ENCODE results near the gene DBF4B. TPM values are rescaled to one million over a fixed set of nuclear protein-coding genes. Genes with fewer than 3 reads are reported as not detected.

Gene DBF4B, protein sequence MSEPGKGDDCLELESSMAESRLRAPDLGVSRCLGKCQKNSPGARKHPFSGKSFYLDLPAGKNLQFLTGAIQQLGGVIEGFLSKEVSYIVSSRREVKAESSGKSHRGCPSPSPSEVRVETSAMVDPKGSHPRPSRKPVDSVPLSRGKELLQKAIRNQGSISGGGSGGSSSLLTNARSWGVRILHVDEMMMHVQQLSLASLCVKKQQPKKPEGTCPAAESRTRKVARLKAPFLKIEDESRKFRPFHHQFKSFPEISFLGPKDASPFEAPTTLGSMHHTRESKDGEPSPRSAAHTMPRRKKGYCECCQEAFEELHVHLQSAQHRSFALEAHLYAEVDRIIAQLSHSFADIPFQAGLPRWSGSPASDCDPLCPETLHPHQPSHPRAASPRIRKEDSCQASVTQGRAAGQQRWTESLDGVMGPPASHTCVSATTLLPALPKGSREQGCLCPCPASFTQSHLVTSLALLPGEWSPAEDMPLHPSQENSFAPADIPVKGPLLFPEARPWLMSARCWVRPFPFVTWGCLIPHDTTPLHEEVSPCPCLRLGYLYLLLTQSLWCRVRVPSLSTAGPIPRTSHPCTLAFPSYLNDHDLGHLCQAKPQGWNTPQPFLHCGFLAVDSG
- polyA plus RNA-seq (2011; rRNA removed) (2.6 and 3.0 TPM in 2 replicates), polyA minus RNA-seq (2011; rRNA and poly(A)+ RNA removed) (4.0 and 4.2 TPM in 2 replicates)

DNA sequence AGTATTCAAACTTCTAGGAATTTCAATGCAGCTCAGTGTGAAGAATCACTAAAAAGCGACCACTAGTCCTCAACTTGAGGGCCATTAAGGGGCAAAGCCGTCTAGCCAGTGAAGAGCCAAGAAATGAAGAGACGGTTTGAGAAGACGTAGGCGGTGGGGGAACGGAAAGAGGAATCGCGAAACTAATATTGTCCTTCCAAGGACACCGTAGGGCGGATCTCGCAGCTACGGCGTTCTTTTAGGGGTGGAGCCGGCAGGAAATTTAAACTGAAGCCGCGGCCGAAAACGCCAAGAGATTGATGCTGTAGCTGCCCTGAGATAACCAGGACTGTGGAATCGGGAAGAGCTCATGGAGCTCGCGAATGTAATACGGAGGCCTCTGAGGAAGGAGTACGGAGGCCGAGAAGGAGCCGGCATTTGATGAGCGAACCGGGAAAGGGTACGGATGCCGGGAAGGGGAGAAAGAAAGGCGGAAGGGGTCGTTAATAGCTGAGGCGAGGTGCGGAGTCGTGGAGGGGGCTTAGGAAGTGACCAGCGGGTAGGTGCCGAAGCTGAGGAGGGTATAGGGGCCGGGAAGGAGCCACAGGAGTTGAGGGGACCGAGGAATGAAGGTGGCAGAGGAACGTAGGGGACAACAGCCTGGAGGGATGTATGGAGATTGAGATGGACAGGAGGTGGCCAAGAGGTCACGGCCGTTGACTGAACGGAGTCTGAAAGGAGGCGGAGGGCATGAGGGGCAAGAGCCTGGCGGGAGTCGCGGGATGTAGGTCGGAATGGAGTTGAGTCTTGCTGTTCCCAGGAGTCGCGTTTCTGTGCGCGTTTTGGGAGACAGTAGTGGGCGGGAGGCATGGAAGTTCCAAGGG is at the start of gene DBF4B:
DBF4B (plus strand) TSS at position 265 of the 863 bp plus-strand sequence; CDS start at position 421, 156 bp downstream.
- Histone ChIP-seq H3K9me3 (ENCODE audit: control insufficient read depth, insufficient read depth, low read length) (no peaks in the 10 kb centered on the region), H3K27me3 (ENCODE audit: control insufficient read depth, insufficient read depth, low read length) (no peaks in the 10 kb centered on the region), H3K27ac (ENCODE audit: low read depth, low read length) (peak within 1 kb of the TSS; percentile 77), H3K4me3 (ENCODE audit: low read depth, low read length) (peak within 1 kb of the TSS; percentile 99)
- ChIA-PET POLR2A (interaction anchor here (1.0 kb wide), 1 partner anchor 152 kb away, joined by 4 read pairs; the partner anchor contains the start of gene FZD2), CTCF (no interaction called here)
- TF ChIP-seq, protein P1, sequence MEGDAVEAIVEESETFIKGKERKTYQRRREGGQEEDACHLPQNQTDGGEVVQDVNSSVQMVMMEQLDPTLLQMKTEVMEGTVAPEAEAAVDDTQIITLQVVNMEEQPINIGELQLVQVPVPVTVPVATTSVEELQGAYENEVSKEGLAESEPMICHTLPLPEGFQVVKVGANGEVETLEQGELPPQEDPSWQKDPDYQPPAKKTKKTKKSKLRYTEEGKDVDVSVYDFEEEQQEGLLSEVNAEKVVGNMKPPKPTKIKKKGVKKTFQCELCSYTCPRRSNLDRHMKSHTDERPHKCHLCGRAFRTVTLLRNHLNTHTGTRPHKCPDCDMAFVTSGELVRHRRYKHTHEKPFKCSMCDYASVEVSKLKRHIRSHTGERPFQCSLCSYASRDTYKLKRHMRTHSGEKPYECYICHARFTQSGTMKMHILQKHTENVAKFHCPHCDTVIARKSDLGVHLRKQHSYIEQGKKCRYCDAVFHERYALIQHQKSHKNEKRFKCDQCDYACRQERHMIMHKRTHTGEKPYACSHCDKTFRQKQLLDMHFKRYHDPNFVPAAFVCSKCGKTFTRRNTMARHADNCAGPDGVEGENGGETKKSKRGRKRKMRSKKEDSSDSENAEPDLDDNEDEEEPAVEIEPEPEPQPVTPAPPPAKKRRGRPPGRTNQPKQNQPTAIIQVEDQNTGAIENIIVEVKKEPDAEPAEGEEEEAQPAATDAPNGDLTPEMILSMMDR (IDR thresholded peaks at IDR 0.05; ENCODE audit: low read depth, low read length): no peak
- peak; percentile 85 for DNase-seq (ENCODE audit: low read depth, low spot score)

DNA sequence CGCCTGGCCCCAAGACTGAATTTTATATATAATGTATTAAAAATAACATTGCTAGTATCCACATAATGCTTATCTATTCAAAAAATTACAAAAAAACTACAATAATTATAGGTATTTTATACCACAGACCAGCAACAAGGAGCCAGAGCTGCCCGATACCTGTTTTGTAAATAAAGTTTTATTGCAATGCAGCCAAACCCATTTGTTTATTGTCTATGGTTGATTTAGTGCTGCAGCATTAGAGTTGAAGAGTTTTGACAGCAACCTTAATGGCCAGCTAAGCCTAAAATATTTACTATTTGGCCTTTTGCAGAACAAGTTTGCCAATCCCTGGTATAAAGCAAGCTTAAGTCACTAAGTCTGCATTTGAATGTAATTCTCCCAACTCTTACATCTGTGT is 46.6 kb upstream of the DBF4B start:
- Histone ChIP-seq H3K27me3 (ENCODE audit: control insufficient read depth, insufficient read depth, low read length) (peaks cover 3% of the 10 kb centered on the region), H3K27ac (ENCODE audit: low read depth, low read length) (no peak overlapping the region), H3K4me3 (ENCODE audit: low read depth, low read length) (no peak overlapping the region), H3K9me3 (ENCODE audit: control insufficient read depth, insufficient read depth, low read length) (peaks cover 6% of the 10 kb centered on the region; the same call in 1 of the 2 replicates)
- ChIA-PET POLR2A (no interaction called here), CTCF (no interaction called here)
- TF ChIP-seq, protein P1 (IDR thresholded peaks at IDR 0.05; ENCODE audit: low read depth, low read length): no peak
- no peak for DNase-seq (ENCODE audit: low read depth, low spot score)

DNA sequence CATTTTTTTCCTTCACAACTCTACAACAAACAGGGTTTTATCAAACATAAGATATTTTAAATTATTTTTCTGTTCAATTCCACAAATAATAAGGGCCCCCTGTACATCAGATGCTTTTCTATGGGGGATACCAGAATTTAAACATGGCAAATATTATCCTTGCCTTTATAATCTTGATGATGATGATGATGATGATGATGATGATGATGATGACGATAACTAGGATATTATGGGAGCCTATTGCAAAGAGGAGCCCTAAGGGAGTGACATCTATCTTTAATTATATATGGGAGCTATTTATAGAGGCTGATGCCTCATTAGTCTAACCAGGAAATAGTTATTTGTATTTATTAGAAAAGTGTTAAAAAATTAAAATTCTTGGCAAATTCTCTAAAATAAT is 45.4 kb upstream of the DBF4B start:
- TF ChIP-seq, protein P1 (IDR thresholded peaks at IDR 0.05; ENCODE audit: low read depth, low read length): no peak
- no peaks in the 10 kb centered on the region for H3K27me3 ChIP-seq (ENCODE audit: control insufficient read depth, insufficient read depth, low read length)
- ChIA-PET CTCF (interaction anchor here (0.6 kb wide), 1 partner anchor 262 kb away, joined by 3 read pairs; no protein-coding TSS in a partner anchor), POLR2A (no interaction called here)
- no peak overlapping the region for H3K4me3 ChIP-seq (ENCODE audit: low read depth, low read length)
- no peaks in the 10 kb centered on the region for H3K9me3 ChIP-seq (ENCODE audit: control insufficient read depth, insufficient read depth, low read length)
- no peak overlapping the region for H3K27ac ChIP-seq (ENCODE audit: low read depth, low read length)
- DNase-seq (ENCODE audit: low read depth, low spot score): no peak

- no peak for DNase-seq (ENCODE audit: low read depth, low spot score)
- no peaks in the 10 kb centered on the region for H3K9me3 ChIP-seq (ENCODE audit: control insufficient read depth, insufficient read depth, low read length)
- H3K4me3 ChIP-seq (ENCODE audit: low read depth, low read length): no peak overlapping the region
- no peak overlapping the region for H3K27ac ChIP-seq (ENCODE audit: low read depth, low read length)
- TF ChIP-seq, protein P1 (IDR thresholded peaks at IDR 0.05; ENCODE audit: low read depth, low read length): no peak
- ChIA-PET CTCF (no interaction called here), POLR2A (no interaction called here)
- H3K27me3 ChIP-seq (ENCODE audit: control insufficient read depth, insufficient read depth, low read length): no peaks in the 10 kb centered on the region
Measured at GRCh38 chr17:44664867-44665266, 43.6 kb upstream of the DBF4B start.

Data from AG04450 (cell line).